Esophagus muscularis mucosa (tissue), 4 donors: Measurements from ENCODE around the gene PTPRD. TPM values are rescaled to one million over a fixed set of nuclear protein-coding genes. Genes with fewer than 3 reads are reported as not detected.

Experiments used
- DNase-seq: peaks from one replicate; pipeline ENCODE4 v3.0.0-alpha.2; 2017; ENCODE audit errors: extremely low spot score
- H3K27ac ChIP-seq, 4 donors: fragments of 200-600 bp; sonication (generic); replicated peaks in 1 of 4; 1 replicate in 3 of 4; 2 replicates in 1 of 4; pipeline ENCODE4 v1.5.1; 2016 to 2019; ENCODE audit warnings: mild to moderate bottlenecking in 1 of 4
- H3K27me3 ChIP-seq, 4 donors: fragments of 200-600 bp; sonication (generic); one replicate each; pipeline versions ENCODE4 v1.5.1 to v1.6.0; 2016 to 2019
- H3K36me3 ChIP-seq, 4 donors: fragments of 200-600 bp; sonication (generic); one replicate each; pipeline ENCODE4 v1.5.1; 2016 to 2019
- H3K4me1 ChIP-seq, 4 donors: fragments of 200-600 bp; sonication (generic); one replicate each; pipeline ENCODE4 v1.5.1; 2016 to 2019
- H3K4me3 ChIP-seq, 4 donors: fragments of 200-600 bp; sonication (generic); 1 replicate in 2 of 4; 2 replicates in 2 of 4; pipeline ENCODE4 v1.5.1; 2016 to 2019; ENCODE audit warnings: mild to moderate bottlenecking in 4 of 4, moderate library complexity in 1 of 4
- H3K9me3 ChIP-seq, 4 donors: fragments of 200-600 bp; sonication (generic); 1 replicate in 3 of 4; 2 replicates in 1 of 4; pipeline ENCODE4 v1.5.1; 2016 to 2019
- CTCF ChIP-seq, 3 experiments: fragments of 200-600 bp in 2 of 3; fragments of 450-650 bp in 1 of 3; sonication (generic) in 2 of 3; IDR thresholded peaks; one replicate each; pipeline ENCODE4 v1.5.1; 2017 to 2019; ENCODE audit warnings: antibody characterized with exemption in 3 of 3, mild to moderate bottlenecking in 2 of 3, moderate library complexity in 1 of 3
- EP300 ChIP-seq: sonication (generic); formaldehyde crosslinking; IDR thresholded peaks from one replicate; pipeline ENCODE4 v1.6.1; 2017; ENCODE audit warnings: antibody characterized with exemption
- POLR2A ChIP-seq: fragments of 450-650 bp; IDR thresholded peaks from one replicate; pipeline ENCODE4 v1.6.1; 2017; ENCODE audit warnings: antibody characterized with exemption, moderate library complexity, mild to moderate bottlenecking, low read depth
- POLR2AphosphoS5 ChIP-seq, 2 donors: sonication (generic); formaldehyde crosslinking; IDR thresholded peaks; one replicate each; pipeline ENCODE4 v1.6.1; 2017; ENCODE audit warnings: antibody characterized with exemption in 2 of 2
- WGBS: methylation state at CpG from one replicate; pipeline ENCODE4 v1.1.5; 2018; 5-methylcytosine and 5-hydroxymethylcytosine counted together
- intact Hi-C: fragments of 100-400 bp; cut with DNase I; formaldehyde crosslinking; loops from one replicate; pipeline ENCODE4 v1.15.1; 2023
- total RNA-seq, 4 donors: library from RNA; depleted of rRNA; stranded (reverse); fragments of >200 nt; gene quantifications; one replicate each; pipeline versions ENCODE4 v1.1.0 to v1.2.1, GENCODE V29; 2016

Gene PTPRD
- total RNA-seq, 4 donors from 2014 or later: 4.1 to 6.6 (median 5.0) TPM

- TF ChIP-seq POLR2A (no peak), EP300 (no peak), POLR2AphosphoS5 (IDR thresholded peaks at IDR 0.05) (no peak), CTCF (IDR thresholded peaks at IDR 0.05) (no peak)
- no peak overlapping the region for H3K27ac ChIP-seq
- no peak for DNase-seq
- WGBS: 100% methylated on average over 5 of the region's 5 CpGs
- H3K4me1 ChIP-seq: no peaks in the 10 kb centered on the region
- H3K4me3 ChIP-seq: no peak overlapping the region
- H3K9me3 ChIP-seq: no peaks in the 10 kb centered on the region
- intact Hi-C loops: no loop called here
- no peaks in the 10 kb centered on the region for H3K27me3 ChIP-seq
- H3K36me3 ChIP-seq: no peaks in the 10 kb centered on the region
Observed at GRCh38 chr9:8782237-8782636, 1830.6 kb downstream of the PTPRD start.

- H3K27ac ChIP-seq: no peak overlapping the region
- DNase-seq: no peak
- H3K36me3 ChIP-seq: no peaks in the 10 kb centered on the region
- WGBS: 85% methylated on average over 1 of the region's 1 CpG
- no peaks in the 10 kb centered on the region for H3K9me3 ChIP-seq
- H3K4me3 ChIP-seq: no peak overlapping the region
- H3K27me3 ChIP-seq: no peaks in the 10 kb centered on the region
- intact Hi-C loops: no loop called here
- H3K4me1 ChIP-seq: no peaks in the 10 kb centered on the region
- no peak for TF ChIP-seq POLR2AphosphoS5 (IDR thresholded peaks at IDR 0.05)
- TF ChIP-seq POLR2A: no peak
- TF ChIP-seq EP300: no peak
- TF ChIP-seq CTCF (IDR thresholded peaks at IDR 0.05): no peak
Observed at GRCh38 chr9:8781458-8781857, 1831.3 kb downstream of the PTPRD start.

GRCh38 chr9:8780386-8780785 lies 1832.4 kb downstream of the PTPRD start:
- no peaks in the 10 kb centered on the region for H3K9me3 ChIP-seq
- intact Hi-C loops: no loop called here
- H3K27ac ChIP-seq: no peak overlapping the region
- no peak for DNase-seq
- TF ChIP-seq EP300 (no peak), POLR2AphosphoS5 (IDR thresholded peaks at IDR 0.05) (no peak), POLR2A (no peak), CTCF (IDR thresholded peaks at IDR 0.05) (no peak)
- no peak overlapping the region for H3K4me3 ChIP-seq
- 90% methylated on average over 3 of the region's 3 CpGs for WGBS
- no peaks in the 10 kb centered on the region for H3K4me1 ChIP-seq
- no peaks in the 10 kb centered on the region for H3K36me3 ChIP-seq
- no peaks in the 10 kb centered on the region for H3K27me3 ChIP-seq

- whole genome bisulfite sequencing: 90% methylated on average over 4 of the region's 4 CpGs
- DNase-seq: no peak
- Histone ChIP-seq H3K27me3 (no peaks in the 10 kb centered on the region), H3K4me3 (no peak overlapping the region), H3K4me1 (no peaks in the 10 kb centered on the region), H3K36me3 (no peaks in the 10 kb centered on the region), H3K9me3 (no peaks in the 10 kb centered on the region), H3K27ac (no peak overlapping the region)
- intact Hi-C loops: no loop called here
- TF ChIP-seq EP300 (no peak), POLR2AphosphoS5 (IDR thresholded peaks at IDR 0.05) (no peak), CTCF (IDR thresholded peaks at IDR 0.05) (no peak), POLR2A (no peak)
Observed at GRCh38 chr9:8779478-8779877, 1833.3 kb downstream of the PTPRD start.

DNA sequence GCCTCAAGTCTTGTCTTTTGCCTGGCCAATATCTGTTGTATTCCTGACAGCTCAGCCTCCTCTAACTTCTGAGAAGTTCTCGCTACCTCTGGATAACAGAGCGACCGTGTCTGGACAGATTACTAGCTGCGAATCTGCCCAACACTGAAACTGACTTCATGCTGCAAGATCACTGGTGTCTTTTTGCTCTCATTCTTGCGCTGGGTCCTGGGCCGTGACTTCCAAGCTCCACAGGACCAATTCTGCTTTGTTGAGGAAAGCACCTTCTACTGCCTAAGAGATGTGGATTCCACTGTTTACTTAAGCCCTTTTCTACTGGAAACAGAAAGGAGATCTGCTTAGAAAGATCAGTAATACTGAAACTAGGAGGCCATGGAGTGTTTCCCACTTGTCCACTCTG lies 1834.4 kb downstream of the PTPRD start:
- Histone ChIP-seq H3K4me1 (no peaks in the 10 kb centered on the region), H3K27me3 (no peaks in the 10 kb centered on the region), H3K9me3 (no peaks in the 10 kb centered on the region), H3K27ac (no peak overlapping the region), H3K36me3 (no peaks in the 10 kb centered on the region), H3K4me3 (no peak overlapping the region)
- no peak for DNase-seq
- intact Hi-C loops: no loop called here
- no peak for TF ChIP-seq EP300
- no peak for TF ChIP-seq POLR2A
- TF ChIP-seq POLR2AphosphoS5 (IDR thresholded peaks at IDR 0.05): no peak
- TF ChIP-seq CTCF (IDR thresholded peaks at IDR 0.05): no peak
- 93% methylated on average over 6 of the region's 6 CpGs for WGBS
